Kidney tubule cell (primary cell): ENCODE data around the gene TMC1.

ENCODE experiments used
- DNase-seq: peaks from one replicate; pipeline ENCODE4 v3.0.0-alpha.2; 2018; ENCODE audit warnings: low spot score

The TMC1 gene

DNA sequence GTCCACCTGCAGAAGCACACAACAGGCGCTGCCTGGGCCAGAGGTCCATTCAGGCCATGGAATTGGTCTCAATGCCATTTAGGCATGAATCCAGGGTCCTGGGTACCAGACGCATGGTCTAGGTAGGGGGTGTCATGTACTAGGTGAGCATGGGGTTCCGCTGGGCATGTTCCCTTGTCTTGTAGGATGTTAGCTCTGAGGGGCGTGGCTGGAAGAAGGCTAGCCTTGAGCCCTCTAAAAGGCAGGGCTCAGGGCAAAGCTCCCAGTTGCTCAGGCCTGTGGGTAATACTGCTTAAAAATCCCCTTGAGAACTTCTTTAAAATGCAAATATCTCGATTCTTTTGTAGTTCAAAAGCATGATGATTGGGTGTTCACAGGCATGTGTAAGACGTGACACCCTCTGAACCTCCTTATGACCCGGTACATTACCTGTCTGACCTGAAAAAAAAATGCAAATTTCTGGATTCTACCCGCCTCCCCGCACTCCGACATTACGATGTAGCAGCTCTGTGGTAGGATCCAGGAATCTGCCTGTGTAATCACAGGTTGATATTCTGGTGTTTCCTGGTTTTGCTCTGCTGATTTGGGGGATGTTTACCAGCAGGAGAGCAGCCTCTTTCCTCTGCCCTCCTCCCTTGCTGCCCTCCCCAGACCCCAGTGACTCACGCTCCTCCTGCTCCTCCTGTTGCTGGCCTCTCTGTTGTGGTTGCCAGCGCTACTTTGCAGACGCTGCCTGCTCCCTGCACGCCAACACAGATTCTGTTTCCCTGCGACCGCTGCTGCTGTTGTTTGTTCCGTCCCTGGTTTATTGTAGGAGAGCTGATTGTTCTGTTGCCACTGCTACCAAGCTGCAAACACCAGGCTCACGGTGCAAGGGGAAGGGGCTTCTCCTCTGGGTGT is 5.7 kb downstream of the TMC1 start:
- peak; percentile 99 for DNase-seq

DNA sequence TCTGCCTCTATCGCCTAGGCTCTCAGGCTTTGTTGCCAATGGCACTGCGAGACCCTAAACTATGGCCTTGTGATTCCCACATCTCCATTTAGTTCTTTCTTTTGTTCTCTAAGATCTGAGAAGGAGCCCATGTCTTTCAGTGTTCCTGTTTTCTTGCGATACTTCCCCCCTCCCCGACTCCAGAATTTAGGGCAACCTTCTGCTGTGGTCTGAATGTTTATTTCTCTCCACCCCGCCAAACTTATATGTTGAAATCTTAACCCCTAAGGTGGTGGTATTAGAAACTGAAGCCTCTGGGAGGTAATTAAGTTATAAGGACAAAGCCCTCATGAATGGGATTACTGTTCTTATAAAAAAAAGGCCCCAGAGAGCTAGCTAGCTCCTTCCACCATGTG is 6.4 kb downstream of the TMC1 start:
- DNase-seq = no peak

DNA sequence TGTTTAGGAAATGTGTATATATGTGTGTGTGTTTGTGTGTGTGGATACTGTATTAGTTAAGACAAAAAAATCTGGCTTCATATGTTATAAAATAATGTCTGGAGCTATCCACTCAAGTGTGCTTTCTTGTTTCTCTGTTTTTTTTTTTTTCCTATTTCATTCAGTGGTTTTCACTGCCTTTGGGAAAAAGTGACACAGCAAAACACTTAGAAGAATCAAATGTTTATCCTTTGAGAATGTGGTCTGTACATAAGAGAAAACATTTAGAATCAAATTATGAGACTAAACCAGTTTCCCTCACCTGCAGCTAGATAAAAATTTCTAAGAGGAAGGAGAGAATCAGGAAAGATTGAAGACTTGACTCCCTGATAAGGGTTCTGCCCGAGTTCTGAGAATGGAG is 8.1 kb downstream of the TMC1 start:
- DNase-seq = no peak

DNA sequence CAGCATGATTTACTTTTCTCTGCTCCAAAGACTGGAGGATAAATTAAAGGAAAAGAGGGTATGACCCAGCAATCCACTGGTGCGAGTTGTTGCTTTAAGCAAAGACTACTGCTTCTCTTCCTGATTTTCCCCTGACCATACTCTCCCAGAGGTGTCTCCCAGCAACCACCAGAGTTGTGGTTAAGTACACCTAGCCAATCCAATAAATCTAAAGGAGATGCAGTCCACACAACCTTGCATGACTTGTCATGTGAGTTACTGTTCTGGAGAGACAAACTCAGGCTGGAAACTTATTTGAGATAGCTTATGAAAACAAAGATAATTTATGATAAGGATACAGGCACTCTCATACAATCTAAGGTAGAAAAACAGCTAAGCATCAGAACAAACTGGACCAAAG is 11.9 kb downstream of the TMC1 start:
- DNase-seq = peak; percentile 71

DNA sequence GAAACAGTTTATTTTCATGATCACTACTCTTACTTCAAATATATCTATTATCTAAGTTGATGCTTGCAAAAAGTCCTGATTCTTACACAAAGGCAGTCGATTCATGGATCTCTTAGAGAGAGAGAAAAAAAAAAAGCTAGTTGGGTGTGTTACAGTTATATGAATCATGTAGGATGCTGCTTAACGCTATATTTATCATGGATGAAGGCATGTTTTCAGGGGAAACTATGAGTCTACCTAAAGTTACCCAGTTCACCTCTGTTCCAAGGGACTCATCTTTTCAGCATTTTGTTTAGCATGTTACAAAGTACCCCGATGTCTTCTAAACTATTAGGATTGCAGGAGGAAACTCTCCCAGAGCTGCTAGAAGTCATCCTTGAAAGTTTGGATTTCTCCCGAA is 13.5 kb downstream of the TMC1 start:
- no peak for DNase-seq

DNA sequence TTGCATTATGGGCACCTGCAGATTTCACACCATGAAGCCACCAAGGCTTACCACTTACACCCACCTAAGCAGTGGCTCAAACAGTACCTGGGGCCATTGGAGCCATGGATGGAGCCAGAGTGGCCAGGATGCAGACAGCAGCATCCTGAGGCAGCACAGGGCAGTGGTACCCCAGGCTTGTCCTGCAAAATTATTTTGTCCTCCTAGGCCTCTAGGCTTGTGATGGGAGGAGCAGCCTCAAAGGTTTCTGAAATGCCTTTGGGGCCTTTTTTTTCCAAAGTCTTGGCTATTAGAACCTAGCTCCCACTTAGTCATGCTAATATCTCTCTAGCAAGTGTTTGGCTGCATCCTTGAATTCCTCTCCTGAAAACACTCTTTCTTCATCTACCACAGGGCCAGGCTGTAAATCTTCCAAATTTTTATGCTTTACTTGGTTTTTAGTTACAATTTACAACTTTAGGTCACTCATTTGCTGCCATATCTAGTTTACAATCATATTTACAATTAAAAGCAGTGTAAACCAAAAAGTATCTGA is 15.7 kb downstream of the TMC1 start:
- DNase-seq = no peak

DNA sequence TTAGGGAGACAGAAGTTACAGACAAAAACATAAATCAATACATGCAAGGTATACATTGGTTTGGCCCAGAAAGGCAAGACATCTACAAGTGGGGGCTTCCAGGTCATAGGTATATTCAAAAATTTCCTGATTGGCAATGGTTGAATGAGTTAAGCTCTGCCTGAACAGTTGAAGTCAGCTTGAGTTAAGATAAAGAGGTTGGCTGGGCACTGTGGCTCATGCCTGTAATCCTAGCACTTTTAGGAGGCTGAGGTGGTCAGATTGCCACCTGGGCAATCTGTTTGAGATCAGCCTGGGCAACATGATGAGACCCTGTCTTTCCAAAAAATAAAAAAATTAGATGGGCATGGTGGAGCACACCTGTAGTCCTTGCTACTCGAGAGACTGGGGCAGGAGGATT is 16.3 kb downstream of the TMC1 start:
- peak; percentile 69 for DNase-seq

DNA sequence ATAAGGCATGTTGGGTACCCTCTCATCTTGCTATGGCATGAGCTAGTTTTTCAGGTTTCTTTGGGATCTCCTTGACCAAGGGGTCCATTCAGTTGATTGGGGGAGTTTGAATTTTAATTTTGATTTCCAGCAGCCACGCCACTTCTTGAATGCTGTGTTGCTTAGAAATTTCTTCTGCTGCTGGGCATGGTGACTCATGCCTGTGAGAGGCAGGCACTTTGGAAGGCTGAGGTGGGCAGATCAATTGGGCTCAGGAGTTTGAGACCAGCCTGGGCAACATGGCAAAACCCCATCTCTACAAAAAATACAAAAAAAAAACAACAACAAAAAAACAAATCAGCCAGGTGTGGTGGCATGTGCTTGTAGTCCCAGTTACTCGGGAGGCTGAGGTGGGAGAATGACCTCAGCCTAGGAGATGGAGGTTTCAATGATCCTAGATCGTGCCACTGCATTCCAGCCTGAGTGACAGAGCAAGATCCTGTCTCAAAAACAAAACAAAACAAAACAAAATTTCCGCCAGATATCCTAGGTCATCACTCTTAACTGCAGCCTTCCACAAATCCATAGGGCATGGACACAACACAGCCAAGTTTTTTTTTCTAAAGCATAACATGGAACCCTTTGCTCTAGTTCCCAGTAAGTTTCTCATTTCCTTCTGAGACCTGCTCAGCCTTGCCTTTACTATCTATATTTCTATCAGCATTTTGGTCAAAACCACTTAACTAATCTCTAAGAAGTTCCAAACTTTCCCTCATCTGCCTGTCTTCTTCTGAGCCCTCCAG is 17.7 kb downstream of the TMC1 start:
- peak; percentile 24 for DNase-seq

DNA sequence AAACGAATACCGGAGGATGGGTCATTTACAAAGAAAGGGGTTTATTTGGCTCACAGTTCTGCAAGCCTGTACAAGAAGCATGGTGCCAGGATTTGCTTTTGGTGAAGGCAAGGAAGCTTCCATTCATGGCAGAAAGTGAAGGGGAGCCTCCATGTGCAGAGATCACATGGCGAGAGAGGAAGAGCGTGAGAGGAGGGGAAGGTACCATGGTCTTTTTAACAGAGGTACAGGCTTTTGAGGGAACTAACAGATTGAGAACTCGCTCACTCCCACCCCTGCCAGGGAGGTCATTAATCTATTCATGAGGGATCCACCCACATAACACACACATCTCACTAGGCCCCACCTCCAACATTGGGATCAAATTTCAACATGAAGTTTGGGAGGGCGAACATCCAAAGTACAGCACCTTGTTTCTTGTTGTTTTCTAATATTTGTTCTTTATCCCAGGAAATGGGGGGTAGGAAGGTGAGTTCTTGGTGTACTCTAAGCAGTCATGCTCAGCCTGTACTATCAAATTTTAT is 18.5 kb downstream of the TMC1 start:
- DNase-seq = no peak

DNA sequence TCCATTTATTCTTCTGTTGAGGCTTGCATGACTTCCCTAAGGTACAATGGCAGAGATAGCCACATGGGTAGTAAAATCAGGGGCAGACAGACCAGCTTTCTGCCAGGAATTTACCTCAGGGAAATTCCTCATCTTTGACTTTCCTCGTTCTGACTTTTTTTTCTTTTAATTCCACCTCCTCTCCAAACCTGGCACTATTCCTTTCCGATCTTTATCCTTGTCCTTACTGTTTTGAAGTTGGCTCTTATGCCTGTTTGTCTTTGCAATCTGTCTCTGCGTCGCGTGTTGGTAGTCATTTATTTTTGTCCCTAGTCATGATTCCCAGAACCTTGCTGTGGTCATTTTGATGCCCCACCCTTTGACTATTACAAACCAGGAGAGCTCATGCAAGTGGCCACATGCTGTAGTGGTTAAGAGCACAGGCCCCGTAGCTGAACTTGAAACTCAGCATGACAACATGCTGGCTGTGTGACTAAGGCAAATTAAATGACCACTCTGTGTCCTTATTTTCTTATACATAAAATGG is 19.0 kb downstream of the TMC1 start:
- peak; percentile 79 for DNase-seq

DNA sequence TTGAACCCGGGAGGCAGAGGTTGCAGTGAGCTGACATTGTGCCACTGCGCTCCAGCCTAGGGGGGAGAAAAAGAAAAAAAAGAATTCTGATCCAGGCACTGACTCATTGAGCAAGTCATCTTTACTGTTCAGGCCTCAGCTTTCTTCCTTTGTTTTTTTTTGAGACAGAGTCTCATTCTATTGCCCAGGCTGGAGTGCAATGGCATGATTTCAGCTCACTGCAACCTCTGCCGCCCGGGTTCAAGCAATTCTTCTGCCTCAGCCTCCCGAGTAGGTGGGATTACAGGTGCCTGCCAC is 21.1 kb downstream of the TMC1 start:
- peak; percentile 61 for DNase-seq

DNA sequence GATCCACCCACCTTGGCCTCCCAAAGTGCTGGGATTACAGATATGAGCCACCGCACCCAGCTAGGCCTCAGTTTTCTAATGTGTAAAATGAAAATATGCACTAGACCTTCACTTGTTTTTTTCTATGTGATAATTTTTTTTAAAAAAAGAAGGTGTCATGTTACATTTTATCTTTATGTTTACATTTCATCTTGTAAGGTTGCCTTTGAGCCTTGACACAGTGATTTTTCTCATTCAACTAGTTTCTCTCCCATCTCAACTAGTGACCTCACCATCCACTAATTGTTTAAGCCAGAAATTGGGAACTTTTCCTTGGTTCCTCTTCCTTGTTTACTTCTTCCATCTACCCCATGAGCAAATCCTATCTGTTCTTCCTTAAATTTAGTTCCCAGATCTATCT is 21.5 kb downstream of the TMC1 start:
- no peak for DNase-seq

DNA sequence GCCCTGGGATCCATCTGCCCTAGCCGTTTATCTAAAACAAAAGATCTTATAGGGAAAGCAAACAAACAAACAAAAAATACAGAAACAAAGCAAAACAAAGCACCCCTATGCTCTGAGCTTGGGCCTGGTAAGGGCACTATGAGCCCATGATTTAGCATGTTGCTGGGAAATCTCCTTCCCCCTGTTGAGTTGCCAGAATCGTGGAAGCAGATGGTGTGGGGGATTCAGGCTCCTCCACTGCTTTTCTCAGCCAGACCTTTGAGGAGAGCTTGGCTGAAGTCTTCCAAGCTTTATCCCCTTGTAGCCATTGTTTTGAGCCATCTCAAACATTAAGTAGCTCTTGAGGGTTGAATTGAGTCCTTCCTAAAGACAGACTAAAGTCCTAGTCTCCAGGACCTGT is 29.9 kb downstream of the TMC1 start:
- DNase-seq = no peak

DNA sequence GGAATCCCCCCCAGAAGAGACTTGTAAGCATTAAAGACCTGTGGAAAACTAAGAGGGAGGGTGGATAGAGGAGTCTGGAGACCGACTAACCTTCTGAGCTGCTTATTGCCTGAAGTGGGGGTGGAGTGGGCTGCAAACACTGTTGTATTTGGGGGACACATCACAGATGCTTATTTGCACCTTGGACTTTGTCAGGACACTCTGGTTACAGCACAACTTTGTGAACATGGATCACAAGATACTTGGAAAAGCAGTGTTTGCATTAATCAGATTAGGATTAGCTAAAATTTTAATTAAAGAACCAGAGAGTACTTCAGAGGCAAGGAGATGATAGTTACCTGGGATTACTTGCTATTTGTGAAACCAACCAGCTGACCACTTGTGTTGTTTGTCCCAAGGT is 30.9 kb downstream of the TMC1 start:
- no peak for DNase-seq

DNA sequence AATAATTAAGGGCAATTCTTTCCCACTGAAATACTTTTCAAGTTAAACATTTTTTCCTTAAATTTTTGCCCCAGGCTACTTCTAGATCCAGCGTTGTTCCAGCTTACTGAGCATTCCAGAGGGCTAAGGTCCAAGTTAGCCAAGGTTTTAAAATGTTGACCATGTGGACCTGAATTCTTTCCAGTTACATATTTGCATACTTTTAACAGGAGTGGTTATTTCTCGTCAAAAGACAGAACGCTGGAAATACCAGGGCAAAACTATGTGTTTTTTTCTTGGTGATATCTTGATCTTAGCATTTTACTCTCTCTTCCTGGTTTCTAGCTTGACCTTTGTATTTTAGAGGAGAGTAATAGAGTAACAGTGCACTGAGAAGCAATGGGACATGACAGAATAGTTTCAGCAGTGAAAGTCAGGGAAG is 32.8 kb downstream of the TMC1 start:
- peak; percentile 80 for DNase-seq

DNA sequence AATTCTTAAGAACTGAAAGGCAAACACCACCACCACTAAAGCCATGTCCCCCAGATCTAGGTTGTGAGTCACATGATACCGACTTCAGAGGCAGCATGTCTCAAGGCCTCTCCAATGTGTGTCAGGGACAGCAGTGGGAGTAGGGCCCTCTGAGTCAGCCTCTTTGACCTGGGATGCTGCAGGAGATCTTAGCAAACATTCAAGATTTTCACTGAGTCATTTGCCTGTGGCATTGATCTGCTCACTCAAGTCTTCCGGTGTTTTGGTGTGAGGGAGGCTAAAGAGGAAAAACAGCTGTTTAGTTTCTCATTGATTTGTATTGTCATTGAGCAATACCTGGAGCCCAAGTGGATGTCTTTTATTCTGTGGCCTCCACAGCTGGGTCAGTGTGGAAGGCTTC is 36.1 kb downstream of the TMC1 start:
- DNase-seq = peak; percentile 97

DNA sequence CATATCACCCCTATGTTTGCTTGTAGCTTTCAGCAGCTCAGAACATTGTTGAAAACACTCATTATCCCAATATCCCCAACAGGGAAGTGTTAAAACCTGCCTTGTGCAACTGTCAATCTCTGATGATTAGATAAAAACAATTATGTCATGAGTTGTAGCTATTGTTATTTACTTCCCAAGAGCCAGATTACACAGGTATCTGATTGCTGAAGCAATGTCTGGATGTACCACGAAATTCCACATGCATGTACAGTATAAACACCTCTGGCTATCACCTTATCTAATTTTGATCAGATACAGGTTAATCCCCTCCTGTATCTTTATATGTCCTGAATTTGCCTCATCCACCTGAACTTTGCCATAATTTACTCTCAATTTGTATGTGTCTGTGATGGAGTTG is 38.7 kb downstream of the TMC1 start:
- no peak for DNase-seq

DNA sequence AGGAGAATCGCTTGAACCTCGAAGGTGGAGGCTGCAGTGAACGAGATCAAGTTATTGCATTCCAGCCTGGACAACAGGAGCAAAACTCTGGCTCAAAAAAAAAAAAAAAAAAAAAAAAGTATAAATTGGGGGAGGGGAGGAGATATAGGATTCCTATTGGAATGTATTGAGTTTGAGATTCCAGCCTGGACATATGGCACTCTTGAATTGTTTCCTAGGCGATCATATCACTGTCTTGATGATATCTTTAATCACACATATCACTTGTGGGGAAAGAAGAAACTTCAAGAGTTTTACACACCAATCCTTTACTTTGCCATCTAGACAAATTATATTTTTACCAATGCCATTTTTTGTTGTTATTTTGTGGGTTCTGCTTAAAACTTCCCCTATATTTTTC is 42.4 kb downstream of the TMC1 start:
- no peak for DNase-seq

DNA sequence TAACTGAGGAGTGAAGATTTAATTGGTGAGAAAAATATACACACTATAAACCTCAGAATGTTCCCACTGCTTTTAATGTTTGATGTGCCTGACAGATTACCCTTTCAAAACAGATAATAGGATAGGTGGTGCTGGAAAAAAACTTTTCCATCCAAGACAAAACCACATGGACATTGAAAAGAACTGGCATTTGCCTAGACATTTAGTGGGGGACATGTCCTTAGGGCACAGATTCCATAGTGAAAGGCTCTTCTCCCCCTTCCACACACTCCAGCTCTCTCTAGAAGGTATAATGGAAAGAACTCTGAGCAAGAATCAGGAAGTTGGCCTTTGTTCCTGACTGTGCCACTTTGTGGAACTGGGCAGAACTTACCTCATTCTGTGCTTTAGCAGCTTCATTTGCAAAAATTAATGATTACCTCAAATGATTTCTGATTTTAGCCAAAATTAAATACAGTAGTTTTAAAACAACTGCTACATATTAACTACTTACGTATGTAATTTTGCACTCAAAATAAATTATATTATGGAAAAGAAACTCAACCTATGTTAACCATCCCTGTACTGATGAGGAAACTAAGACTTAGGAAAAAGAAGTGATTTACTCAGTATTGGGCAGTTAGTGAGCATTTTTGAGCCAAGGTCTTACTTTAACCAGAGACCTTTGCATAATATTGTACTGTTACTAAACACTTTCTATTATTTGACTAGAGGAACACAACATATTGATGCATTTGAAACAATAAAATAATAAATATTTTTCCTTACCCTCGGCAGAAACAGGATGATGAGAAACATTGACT is 43.3 kb downstream of the TMC1 start:
- DNase-seq = peak; percentile 34

DNA sequence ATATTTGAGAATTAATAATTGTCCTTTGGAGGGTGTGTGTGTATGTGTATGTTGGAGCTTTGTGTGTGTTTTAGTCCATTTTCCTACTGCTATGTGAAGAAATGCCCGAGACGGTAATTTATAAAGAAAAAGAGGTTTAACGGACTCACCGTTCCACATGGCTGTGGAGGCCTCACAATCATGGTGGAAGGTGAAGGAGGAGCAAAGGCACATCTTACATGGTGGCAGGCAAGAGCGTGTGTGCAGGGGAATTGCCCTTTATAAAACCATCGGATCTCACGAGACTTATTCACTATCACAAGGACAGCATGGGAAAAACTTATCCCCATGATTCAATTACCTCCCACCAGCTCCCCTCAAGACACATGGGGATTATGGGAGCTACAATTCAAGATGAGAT is 44.1 kb downstream of the TMC1 start:
- no peak for DNase-seq

DNA sequence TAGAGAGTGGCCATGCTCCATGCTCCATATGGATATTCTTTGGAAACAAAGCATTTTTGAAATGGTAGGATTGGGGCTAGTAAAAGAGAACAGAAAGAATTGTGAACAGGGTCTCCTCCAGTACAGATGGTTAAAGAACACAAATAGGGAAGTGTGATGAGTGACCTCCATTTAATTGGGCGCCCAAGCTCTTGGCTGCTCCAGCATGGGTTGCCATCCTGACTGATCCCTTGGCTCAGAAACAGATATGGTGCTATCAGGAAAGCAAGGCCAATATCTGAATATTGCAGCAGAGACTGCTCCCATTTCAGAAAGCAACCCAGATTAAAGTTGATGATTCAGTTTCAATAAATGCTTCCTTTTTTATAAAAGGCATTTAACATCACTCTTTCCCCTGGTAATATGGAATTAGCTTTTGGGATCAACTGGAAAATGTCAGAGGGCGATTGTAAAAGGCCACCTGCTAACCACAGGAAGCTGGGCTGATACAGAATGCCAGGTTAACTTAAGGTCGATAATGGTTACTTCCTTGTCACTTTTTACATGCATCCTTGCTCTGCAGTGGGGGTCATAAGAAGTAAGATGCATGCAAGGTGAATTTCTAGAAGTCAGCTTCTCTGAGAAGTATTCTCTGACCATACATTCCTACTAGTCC is 52.9 kb downstream of the TMC1 start:
- DNase-seq = no peak
